Ureter (tissue), 1 donor: Measurements from ENCODE around the gene FOXP1. TPM values are rescaled to one million over a fixed set of nuclear protein-coding genes. Genes with fewer than 3 reads are reported as not detected.
"Not testable (repeated sequence)": the region's sequence is repeated elsewhere in the genome, so short reads cannot be mapped to it uniquely, and the experiment has no call there.

Experiments used
- DNase-seq: peaks from one replicate; pipeline ENCODE4 v3.0.0-alpha.2; 2020; ENCODE audit warnings: low spot score
- total RNA-seq: library from RNA; stranded (reverse); gene quantifications from one replicate; pipeline ENCODE4 v1.2.4, GENCODE V29; 2023
- donor health status: DM: yes; HTN: yes; CAD: no.

Gene FOXP1
- total RNA-seq, 1 donor from 2014 or later = 179 TPM

DNA sequence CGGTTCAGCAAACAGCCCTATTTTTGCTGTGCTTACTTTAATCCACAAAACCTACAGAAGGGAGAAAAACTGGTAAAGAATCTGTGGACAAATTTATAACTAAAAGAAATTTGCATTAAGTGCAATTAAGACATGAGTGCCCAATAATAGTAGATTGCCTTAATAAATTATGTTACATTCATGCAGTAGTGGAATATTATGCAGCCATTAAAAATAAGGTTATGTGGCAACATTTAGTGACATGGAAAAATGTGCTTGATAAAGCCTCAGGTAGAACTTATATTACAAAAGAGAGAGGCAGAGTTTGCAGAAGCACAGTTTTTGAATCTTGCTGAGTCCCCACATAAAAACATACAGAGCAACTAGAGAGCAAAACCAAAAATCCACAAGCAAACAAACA, 253.0 kb downstream of the FOXP1 start:
- DNase-seq = no peak

DNA sequence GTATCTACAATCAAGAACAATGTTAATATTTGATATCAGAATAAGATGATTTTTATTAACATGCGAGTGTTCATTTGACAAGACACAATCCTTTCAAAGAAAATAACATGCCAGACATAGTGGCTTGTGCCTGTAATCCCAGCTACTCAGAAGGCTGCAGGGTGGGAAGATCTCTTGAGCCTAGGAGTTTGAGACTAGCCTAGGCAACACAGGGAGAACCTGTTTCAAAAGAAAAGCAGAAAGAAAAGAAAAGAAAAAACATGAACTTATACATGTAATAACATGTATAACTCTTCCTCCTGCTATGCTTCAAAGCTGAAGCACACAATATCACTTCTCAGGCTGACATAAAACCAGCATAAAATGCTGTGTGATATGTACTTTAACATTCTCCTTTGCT, 253.7 kb downstream of the FOXP1 start:
- DNase-seq = no peak

DNA sequence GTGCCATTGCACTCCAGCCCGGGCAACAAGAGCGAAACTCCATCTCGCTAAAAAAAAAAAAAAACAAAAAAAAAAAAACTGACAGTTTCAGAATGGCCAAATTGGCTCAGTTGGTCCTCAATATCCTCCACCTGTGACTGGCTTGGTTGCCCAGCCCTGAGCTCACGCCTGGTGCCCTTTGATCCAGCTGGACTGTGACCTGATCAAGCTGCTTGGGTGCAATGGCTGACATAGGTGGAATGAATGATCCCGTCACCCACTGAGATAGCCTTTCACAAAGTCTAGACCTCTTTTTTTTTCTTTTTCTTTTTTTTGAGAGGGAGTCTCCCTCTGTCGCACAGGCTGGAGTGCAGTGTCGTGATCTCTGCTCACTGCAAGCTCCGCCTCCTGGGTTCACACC, 254.6 kb downstream of the FOXP1 start:
- DNase-seq = no peak

DNA sequence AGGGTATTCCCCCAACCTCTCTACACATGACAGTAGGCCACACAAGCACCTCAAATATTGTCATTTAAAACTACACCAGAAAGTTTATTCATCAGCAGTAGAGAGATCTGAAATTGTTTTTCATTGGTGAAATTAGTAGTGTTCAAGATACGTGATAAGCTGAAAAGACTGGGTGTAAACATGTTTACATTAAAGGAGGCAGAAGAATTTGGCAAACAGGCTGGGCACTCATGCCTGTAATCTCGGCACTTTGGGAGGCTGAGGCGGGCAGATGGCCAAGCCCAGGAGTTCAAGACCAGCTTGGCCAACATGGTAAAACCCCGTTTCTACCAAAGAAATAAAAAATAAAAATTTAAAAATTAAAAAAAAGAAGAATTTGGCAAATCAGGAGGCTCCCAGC, 255.6 kb downstream of the FOXP1 start:
- DNase-seq = no peak

DNA sequence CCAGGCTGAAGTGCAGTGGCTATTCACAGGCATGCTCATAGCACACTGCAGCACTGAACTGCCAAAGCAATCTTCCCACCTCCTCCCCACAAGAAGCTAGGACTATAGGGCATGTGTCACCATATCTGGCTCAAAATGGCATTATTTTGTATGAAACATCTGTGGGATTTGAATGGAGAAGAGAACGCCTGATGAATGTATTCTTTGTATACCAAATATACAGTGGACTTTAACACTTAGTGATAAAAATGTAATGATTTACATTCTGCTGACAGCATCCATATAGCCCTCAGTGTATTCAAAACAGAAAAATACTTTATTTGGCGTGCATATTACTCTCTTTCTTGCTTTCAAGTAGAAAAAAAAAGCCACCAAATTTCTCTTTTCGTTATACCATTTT, 257.8 kb downstream of the FOXP1 start:
- no peak for DNase-seq

DNA sequence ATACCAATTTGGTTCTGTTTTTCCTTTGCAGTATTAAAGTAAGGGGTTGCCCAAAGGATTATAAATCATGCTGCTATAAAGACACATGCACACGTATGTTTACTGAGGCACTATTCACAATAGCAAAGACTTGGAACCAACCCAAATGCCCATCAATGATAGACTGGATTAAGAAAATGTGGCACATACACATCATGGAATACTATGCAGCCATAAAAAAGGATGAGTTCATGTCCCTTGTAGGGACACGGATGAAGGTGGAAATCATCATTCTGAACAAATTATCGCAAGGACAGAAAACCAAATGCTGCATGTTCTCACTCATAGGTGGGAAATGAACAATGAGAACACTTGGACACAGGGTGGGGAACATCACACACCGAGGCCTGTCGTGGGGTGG, 259.3 kb downstream of the FOXP1 start:
- DNase-seq = not testable (repeated sequence)

DNA sequence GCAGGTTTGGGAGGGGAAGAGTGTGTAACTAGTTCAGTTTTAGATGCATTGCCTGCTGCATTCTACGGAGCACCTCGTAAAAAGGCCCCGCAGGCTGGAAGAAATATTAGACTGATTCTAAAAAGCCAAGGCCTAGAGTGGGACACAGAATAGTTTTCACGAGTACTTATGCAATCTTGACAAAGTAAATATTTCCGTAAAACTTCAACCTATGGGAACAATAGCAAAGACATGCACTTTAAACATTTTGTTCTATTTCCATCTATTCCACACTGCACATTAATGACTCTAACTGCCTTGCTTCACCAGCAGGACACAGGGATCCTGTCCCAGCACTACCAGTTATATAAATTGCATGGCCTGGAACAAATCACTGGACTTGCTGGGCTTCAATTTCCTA, 260.0 kb downstream of the FOXP1 start:
- no peak for DNase-seq

DNA sequence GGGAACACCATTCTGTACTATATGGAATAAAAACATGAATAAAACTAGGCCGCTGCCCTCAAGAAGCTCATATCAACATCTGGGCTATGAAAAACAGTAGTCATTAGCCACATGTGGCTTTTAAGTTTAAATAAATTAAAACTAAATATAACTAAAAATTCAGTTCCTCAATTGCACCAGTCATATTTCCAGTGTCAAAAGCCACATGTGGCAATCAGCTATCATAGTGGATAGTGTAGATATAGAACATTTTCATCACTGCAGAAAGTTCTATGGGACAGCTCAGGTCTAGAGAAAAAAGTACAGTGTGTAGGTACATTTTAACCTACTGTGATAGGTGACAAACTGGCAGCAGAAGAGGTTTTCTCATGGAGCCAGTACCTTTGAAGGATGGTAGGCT, 261.4 kb downstream of the FOXP1 start:
- no peak for DNase-seq

DNA sequence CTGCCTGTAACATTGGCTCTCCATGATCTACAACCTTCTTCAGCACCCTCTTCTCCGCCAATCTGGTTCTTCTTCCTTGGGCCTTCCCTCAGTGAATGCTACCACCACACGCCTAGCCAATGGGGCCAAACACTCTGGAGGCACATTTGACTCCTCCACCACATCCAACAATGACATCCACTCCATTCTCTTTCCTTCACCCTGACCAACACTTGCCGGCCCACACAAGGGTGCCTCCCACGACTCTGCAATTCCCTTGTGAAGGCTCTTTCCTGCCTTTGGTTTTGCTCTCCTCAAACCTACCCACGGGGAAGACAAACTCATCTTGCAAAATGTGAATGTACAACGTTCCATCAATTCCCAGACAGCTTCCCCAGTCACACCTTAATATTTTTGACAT, 263.8 kb downstream of the FOXP1 start:
- no peak for DNase-seq

DNA sequence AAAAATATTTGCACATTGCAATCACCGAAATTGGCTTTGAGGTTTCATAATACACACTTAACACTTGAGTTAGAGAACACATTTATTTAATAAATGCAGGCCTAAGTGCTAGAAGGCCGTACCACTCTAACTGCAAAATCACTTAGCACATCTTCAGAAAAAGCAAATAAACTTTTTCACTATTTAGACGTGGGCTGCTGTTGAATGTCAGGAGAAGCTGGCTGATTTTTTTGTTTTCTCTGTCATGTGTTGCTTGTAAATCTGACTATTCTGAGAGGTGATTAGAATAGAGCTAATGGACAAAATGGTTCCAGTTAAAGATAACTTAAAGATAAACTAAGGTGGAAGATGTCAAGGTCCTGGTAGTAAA, 265.1 kb downstream of the FOXP1 start:
- no peak for DNase-seq

DNA sequence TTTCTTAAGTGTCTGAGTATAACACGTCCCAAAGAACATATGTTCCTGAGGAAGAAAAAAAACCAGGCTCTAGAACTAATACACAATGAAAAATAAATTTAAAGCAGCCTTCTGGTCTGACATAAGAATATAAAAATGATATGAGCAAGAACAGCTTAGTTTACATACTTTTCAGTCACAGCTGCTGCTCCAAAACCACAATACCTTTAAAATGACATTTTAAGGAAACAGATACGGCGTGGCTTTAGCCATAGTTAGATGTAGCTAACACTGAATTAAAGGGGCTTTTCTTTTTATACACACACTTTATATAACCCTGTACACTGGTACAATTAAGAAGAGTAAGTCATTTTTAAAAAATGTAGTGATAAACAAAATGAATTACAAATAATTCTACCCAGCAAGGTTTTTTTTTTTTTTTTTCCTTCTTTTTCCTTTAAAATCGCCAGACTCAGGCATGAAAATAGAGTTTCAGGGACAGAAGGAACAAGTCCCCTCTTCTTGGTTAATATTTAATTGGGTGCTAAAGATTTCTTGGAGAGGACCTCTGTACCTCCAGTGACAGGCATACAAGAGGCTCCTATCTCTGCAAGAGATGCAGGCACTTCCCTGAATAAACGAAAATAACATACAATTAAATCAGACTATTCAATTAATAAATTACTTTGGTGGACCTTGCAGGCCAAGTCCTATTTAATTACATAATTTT, 265.6 kb downstream of the FOXP1 start:
- DNase-seq = no peak

DNA sequence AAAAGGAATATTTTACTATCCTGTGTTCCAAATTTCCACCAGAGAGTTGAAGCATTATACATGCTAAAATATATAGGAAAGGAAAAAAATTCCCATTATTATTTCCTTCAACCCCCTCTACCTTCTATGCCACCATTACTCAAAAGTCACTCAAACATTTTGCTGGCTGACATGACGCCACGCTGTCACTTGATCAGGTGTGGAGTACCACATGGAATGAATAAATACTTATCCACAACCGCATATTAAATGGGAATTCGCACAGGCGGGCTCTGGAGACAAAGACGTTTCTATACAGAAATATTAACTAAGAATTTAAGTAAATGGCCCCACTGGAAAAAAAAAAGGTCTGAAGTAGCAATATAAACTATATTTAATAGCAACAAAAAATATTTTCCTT, 266.4 kb downstream of the FOXP1 start:
- DNase-seq = no peak

DNA sequence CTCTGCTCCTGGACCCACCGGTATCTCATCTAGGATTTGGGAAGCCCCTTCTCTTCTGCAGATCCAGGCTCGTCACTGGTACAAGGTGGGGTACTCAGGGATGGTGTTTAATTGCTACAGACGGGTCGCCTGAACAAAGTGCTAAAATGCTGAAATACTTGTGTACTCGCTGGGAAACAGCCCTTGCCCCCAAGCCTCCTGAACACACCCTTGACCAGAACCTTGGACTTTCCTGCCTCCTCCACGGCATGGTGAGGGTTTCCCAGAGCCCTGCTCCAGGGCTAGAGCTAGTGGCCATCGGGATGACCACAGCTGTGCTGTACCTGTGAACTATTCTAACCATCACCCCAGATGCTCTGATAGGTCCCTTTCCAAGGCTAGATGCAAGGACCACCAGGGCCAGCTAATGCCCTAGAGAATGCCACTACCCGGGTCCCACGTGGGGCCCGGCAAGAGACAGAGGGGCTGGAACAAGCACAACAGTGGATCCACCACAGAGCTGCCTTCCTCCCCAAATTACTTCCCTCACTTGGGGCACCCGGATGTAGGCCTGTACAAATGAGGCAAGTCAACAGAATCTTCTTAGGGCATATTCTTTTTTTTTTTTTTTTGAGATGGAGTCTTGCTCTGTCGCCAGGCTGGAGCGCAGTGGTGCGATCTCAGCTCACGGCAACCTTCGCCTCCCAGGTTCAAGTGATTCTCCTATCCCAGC, 267.3 kb downstream of the FOXP1 start:
- DNase-seq = no peak

DNA sequence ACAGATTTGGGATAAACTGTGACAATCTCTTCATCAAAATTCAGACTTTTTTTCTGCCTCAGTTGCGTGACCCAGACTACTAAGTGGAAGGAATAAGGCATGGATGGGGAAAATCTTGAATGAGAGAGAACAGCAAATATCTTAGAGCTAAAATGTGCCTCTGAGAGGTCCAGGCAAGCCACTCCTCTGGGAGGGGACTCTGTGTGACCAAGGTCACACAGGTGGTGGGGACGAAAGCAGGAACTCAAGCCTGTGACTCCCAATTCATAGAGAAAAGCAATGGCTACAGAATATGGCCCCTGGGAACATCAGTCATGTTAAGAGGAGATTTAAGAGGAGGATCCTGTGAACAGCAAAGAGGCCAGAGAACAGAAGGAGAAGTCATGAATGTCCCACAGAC, 268.1 kb downstream of the FOXP1 start:
- DNase-seq = no peak

DNA sequence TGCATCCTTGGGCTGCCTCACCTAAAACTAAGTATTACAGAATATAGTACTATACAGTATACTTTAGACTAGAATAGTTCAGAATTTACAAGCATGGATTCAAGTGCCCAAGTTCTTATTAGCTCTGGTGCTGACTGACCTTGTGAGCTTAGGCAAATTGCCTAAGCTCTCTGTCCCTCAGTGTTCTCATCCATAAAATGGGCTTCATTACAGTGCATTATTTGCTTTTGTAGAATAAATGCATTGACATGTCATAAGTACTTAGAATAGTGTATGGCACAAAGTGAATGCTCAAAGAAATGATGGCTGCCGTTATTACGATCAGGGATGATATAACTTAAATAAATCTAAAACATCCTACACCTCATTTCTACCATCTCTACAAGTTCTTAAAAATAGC, 269.7 kb downstream of the FOXP1 start:
- DNase-seq = no peak

DNA sequence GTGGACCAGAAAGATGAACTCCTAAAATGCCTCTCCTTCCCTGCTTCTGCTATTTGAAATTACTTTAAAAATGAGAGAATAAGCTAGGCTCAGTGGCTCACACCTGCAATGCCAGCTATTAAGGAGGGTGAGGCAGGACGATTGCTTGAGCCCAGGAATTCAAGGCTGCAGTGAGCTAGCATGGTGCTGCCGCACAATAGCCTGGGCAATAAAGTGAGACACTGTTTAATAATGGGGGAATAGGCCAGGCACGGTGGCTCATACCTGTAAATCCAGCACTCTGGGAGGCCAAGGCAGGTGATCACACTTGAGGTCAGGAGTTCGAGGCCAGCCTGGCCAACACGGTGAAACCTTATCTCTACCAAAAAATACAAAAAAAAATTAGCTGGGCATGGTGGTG, 271.1 kb downstream of the FOXP1 start:
- no peak for DNase-seq

DNA sequence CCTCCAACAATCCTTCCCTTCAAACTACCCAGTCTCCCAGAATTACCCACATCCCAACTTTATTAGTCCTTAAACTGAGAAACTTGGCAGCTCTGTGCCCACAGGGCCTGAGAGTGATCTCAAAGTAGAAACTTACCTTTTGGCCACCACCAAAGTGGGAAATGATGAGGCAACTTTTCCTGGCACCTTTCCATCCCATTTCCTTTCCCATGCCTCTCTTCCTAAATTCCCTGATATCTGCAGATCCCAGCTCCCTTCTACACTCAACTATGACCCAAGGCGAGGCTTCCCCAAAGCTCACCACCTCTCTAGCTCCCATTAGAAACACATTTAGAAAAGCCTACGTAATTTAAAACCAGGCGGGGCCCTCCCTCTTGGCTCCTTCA, 271.9 kb downstream of the FOXP1 start:
- DNase-seq = no peak

DNA sequence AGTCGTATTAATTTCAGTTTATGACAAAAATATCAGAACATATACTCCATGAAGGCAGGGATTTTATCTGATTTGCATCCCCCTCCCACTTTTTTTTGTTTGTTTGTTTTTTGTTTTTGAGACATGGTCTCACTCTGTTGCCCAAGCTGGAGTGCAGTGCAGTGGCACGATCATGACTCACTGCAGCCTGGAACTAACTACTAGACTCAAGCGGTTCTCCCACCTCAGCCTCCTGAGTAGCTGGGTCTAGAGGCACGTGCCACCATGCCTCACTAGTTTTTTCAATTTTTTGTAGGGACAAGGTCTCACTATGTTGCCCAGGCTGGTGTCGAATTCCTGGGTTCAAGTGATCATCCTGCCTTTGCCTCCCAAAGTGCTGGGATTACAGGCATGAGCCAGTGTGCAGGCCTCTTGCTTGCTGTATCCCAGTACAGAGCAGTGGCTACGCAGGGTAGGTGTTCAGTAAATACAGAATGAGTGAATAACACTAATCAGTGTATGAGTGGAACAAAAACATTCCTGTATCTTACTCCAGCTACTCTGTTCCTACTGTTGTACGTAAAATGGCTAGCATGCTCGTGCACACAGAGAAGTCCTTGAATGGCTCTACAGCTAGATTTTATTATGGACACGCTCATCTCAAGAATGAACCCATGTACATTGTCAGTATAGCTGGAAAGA, 272.4 kb downstream of the FOXP1 start:
- no peak for DNase-seq

DNA sequence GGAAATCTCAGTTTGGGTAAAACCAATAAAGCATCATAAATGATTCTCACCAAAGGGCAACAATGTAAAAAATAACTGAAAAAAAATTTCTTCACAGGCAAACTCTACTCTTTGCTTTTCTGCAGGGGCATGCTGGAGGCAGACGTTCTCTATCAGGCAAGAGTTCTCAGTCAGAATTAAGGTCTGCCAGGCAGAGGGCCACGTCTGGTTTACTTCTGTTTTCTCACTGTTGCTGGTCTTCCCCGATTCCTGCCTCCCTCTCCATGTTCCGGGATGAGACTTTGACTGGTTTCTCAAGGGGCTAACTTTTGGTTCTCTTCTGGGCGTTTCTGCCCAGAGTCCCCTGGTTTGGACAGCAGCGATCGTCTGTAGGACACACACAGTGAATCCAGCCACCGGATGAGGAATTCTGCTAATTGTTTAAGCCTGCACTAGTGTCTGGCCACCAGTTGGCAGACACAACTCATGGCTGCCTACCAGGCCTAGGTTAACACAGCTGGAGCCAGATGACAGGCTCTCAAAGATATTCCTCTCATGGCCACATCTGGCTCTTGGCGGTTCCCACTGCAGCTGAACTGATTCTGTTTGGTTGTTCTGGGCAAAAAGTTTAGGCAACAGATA, 273.1 kb downstream of the FOXP1 start:
- no peak for DNase-seq

DNA sequence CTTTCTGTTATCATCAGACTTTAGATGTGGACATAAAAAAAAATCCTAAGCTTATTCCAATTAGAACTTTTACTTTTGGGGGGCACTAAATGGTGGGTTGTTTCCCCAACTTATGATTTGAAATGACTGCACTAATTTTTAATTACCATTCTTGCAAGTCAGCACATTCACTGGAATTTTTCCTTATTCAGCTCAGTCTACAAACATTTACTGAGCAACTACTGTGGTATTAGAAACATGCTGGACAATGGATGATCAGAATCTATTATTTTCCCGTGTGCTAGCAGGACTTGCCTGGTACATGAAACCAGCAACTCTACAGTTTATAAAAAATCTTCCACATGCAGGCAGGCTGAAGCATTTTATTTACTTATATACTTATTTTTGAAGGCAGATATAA, 273.6 kb downstream of the FOXP1 start:
- no peak for DNase-seq

DNA sequence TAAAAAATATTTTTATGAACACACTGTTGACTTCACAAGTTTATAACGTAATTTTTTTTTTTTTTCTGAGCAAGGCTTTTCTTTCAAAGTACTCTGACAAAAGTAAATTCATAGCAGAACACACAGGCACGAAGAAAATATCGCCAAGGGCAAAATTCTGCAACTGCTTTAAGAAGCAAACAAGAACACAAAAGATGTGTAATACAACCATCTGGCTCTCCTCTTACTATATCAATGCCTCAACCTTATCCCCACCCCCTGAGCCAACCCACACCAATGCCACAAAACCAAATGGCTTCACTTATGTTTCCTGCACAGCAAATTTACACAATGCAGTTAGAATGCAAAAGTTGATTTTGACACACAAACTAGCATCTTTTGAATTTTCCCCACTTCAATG, 274.2 kb downstream of the FOXP1 start:
- DNase-seq = no peak

DNA sequence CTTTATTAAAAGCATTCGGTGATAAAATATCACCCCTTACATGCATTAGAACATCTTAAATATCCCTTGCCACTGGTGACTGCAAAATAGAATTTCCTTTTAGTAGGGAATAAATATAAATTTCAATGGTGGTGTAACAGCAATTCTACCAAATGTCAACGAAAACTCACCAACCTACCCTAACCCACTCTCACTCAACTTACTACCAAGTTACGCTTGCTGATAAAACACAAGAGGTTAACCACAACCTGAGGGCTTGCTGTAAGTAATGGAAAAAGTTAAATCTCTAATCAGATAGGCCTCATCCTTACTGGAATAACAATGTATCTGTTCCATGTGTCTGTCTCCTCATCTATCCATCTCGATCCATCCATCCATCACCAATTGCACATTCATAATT, 274.7 kb downstream of the FOXP1 start:
- no peak for DNase-seq
